Fibroblast of lung (primary cell): ENCODE results near the gene SCGB3A2.

Source experiments
- EZH2 ChIP-seq: IDR thresholded peaks from 2 replicates; pipeline ENCODE4 v1.5.1; 2012; ENCODE audit warnings: low read length, control low read depth, mild to moderate bottlenecking; ENCODE audit errors: missing control alignments
- TF ChIP-seq, protein P1 (sequence below), 2 donors: IDR thresholded peaks in 1 of 2; conservative IDR thresholded peaks in 1 of 2; 1 replicate in 1 of 2; 2 replicates in 1 of 2; pipeline ENCODE4 v1.5.1; 2011 to 2012; ENCODE audit warnings: low read length in 2 of 2, control low read depth in 1 of 2, inconsistent platforms in 1 of 2, low read depth in 1 of 2, mild to moderate bottlenecking in 1 of 2

- TF ChIP-seq, protein P1, sequence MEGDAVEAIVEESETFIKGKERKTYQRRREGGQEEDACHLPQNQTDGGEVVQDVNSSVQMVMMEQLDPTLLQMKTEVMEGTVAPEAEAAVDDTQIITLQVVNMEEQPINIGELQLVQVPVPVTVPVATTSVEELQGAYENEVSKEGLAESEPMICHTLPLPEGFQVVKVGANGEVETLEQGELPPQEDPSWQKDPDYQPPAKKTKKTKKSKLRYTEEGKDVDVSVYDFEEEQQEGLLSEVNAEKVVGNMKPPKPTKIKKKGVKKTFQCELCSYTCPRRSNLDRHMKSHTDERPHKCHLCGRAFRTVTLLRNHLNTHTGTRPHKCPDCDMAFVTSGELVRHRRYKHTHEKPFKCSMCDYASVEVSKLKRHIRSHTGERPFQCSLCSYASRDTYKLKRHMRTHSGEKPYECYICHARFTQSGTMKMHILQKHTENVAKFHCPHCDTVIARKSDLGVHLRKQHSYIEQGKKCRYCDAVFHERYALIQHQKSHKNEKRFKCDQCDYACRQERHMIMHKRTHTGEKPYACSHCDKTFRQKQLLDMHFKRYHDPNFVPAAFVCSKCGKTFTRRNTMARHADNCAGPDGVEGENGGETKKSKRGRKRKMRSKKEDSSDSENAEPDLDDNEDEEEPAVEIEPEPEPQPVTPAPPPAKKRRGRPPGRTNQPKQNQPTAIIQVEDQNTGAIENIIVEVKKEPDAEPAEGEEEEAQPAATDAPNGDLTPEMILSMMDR (conservative IDR thresholded peaks at IDR 0.05 in 1 of 2, IDR thresholded peaks at IDR 0.05 in 1 of 2; ENCODE audit: low read depth in 1 of 2, low read length in 2 of 2), result no peak
- TF ChIP-seq EZH2, result no peak
Measured at GRCh38 chr5:147836439-147836838, 42.1 kb upstream of the SCGB3A2 start.
